Naive thymus-derived CD4-positive, alpha-beta T cell (primary cell): Measurements from ENCODE around the gene YES1. TPM values are rescaled to one million over a fixed set of nuclear protein-coding genes. Genes with fewer than 3 reads are reported as not detected.

Experiments used
- ATAC-seq: fragments of 150-1000 bp; cut with Tn5 transposase; 2 replicates; pipeline ENCODE4 v1.10.0; 2021; ENCODE audit warnings: mild to moderate bottlenecking, moderate library complexity
- CTCF ChIA-PET: fragments of 350-600 bp; sonication (Branson Sonifier 250); formaldehyde crosslinking; loops from one replicate; lab custom pipeline; 2021; ENCODE audit warnings: antibody characterized with exemption; lab: Charles Lee
- POLR2A ChIA-PET: fragments of 350-600 bp; sonication (Branson Sonifier 250); formaldehyde crosslinking; loops from one replicate; lab custom pipeline; 2021; ENCODE audit warnings: antibody characterized with exemption, inconsistent platforms; lab: Charles Lee
- DNase-seq, 9 donors: peaks; one replicate each; pipeline versions ENCODE4 v3.0.0 to v3.0.0-alpha.2; 2020 to 2022; ENCODE audit warnings: mixed read lengths in 1 of 9
- H3K27ac ChIP-seq: one replicate; pipeline ENCODE4 v1.7.0; 2013; ENCODE audit warnings: mild to moderate bottlenecking, low read depth, low read length, moderate library complexity
- H3K27me3 ChIP-seq, 2 donors: one replicate each; pipeline ENCODE4 v1.7.0; 2013; ENCODE audit warnings: low read length in 2 of 2, mild to moderate bottlenecking in 2 of 2, moderate library complexity in 2 of 2; ENCODE audit not compliant: control insufficient read depth in 2 of 2, insufficient read depth in 2 of 2
- H3K36me3 ChIP-seq, 3 experiments: 1 replicate in 2 of 3; 2 replicates in 1 of 3; pipeline ENCODE4 v1.7.0; 2013; ENCODE audit warnings: low read length in 3 of 3, mild to moderate bottlenecking in 3 of 3, moderate library complexity in 1 of 3; ENCODE audit not compliant: insufficient read depth in 3 of 3, control insufficient read depth in 2 of 3
- H3K4me1 ChIP-seq, 2 donors: one replicate each; pipeline ENCODE4 v1.7.0; 2013; ENCODE audit warnings: low read length in 2 of 2, mild to moderate bottlenecking in 2 of 2, moderate library complexity in 1 of 2; ENCODE audit not compliant: control insufficient read depth in 2 of 2, insufficient read depth in 2 of 2
- H3K4me3 ChIP-seq: 2 replicates; pipeline ENCODE4 v1.7.0; 2013; ENCODE audit warnings: mild to moderate bottlenecking, low read length
- H3K9me3 ChIP-seq, 3 experiments: 1 replicate in 2 of 3; 2 replicates in 1 of 3; pipeline ENCODE4 v1.7.0; 2013; ENCODE audit warnings: low read length in 3 of 3; ENCODE audit not compliant: control insufficient read depth in 2 of 3
- H3K27ac Mint-ChIP-seq, 9 donors: one replicate each; pipeline ENCODE4 v1.8.0; 2020 to 2022; ENCODE audit warnings: mixed read lengths in 9 of 9, mild to moderate bottlenecking in 8 of 9, moderate library complexity in 5 of 9, inconsistent platforms in 2 of 9
- H3K27me3 Mint-ChIP-seq, 5 donors: one replicate each; pipeline ENCODE4 v1.8.0; 2021 to 2022; ENCODE audit warnings: mixed read lengths in 5 of 5, mild to moderate bottlenecking in 1 of 5
- H3K36me3 Mint-ChIP-seq, 5 donors: one replicate each; pipeline ENCODE4 v1.8.0; 2020 to 2022; ENCODE audit warnings: mixed read lengths in 5 of 5, mild to moderate bottlenecking in 3 of 5, inconsistent platforms in 1 of 5
- H3K4me1 Mint-ChIP-seq, 7 donors: one replicate each; pipeline ENCODE4 v1.8.0; 2020 to 2022; ENCODE audit warnings: mixed read lengths in 7 of 7, mild to moderate bottlenecking in 3 of 7, inconsistent platforms in 1 of 7
- H3K4me3 Mint-ChIP-seq, 10 donors: one replicate each; pipeline ENCODE4 v1.8.0; 2020 to 2022; ENCODE audit warnings: mild to moderate bottlenecking in 10 of 10, mixed read lengths in 10 of 10, moderate library complexity in 6 of 10, inconsistent platforms in 2 of 10
- H3K9me3 Mint-ChIP-seq, 11 donors: one replicate each; pipeline ENCODE4 v1.8.0; 2020 to 2022; ENCODE audit warnings: mixed read lengths in 11 of 11, mild to moderate bottlenecking in 4 of 11, inconsistent platforms in 1 of 11, moderate library complexity in 1 of 11
- intact Hi-C, 2 donors: fragments of 100-400 bp; cut with micrococcal nuclease; formaldehyde crosslinking; loops; one replicate each; pipeline ENCODE4 v1.15.1; 2023
- polyA plus RNA-seq, 2 donors: library from polyadenylated mRNA; unstranded; fragments of 300-500 nt; fragmentation: Illumina TruSeq; gene quantifications; one replicate each; pipeline ENCODE4 v1.2.3, GENCODE V29; 2021
- total RNA-seq, 6 experiments: library from RNA in 5 of 6; stranded (reverse) in 5 of 6; gene quantifications; 1 replicate in 5 of 6; 2 replicates in 1 of 6; pipeline ENCODE4 v1.2.3 and lab custom pipeline; 2021 to 2026

The YES1 gene
- total and polyA plus RNA-seq, 7 experiments from 2014 or later: 0.66 to 15.8 (median 14.7) TPM

DNA sequence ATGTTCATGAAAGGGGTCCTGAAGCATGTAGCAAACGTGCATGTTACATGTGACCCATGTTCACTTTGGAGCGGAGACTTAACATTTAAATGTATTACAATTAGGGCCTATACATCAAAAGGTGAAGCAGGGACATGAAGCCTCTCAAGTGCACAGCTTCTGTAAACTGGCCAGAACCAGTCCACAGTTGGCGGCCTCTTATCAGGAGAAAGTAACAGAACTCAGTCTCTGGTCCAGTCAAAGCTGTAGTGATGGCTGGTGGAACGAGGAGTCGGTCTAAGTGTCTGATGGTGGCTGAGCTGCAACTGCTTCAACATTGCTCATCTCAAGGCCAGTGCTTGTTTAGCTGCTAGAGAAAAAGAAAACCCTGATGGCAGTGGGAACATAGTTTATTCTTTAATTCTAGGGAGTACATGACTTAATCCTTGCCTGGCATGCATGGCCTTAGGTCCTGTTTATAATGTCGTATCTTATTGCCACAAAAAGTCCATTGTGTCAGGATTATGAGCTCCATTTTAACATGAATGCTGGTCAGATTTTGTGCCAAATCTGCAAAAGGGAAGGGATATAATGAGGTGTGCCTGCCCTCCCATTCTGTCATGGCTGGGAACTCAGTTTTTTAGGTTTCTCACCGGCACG lies 22.2 kb upstream of the YES1 start:
- no peak for ATAC-seq
- H3K4me1 Mint-ChIP-seq: peaks cover 19 to 38% (median 28%) of the 10 kb centered on the region in 7 donors
- H3K27me3 ChIP-seq: no peaks in the 10 kb centered on the region

DNA sequence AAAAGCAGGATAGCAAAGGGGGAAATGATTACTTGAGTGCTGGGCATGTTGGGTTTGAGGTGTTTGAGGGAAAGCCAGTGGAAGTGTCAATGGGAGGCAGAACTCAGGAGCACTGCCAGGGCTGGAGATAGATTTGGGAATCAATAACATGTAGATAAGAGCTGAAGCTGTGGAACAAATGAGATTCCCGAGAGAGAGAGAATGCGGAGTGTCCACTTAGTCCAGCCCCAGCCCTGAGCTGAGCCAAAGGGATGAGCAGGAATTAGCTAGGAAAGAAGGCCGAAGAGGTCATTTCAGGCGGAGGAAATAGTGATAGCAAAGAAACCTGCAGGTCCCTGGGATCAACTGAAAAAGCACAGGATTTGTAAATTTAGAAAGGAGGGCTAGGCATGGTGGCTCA lies 21.2 kb upstream of the YES1 start:
- Histone ChIP-seq H3K4me1 (peaks cover 15 to 22% of the 10 kb centered on the region in 2 donors), H3K9me3 (no peaks in the 10 kb centered on the region), H3K27ac (no peak overlapping the region), H3K36me3 (no peaks in the 10 kb centered on the region), H3K4me3 (no peak overlapping the region), H3K27me3 (no peaks in the 10 kb centered on the region)
- intact Hi-C loops: loop anchor here in 1 of 2 donors (5.0 kb wide), 1 partner anchor 566 kb away; the partner anchor contains the start of gene THOC1
- Mint-ChIP-seq H3K9me3 (no peaks in the 10 kb centered on the region), H3K4me1 (peaks cover 18 to 35% (median 27%) of the 10 kb centered on the region in 7 donors), H3K27me3 (peaks cover 0 to 14% (median 0%) of the 10 kb centered on the region in 5 donors), H3K4me3 (no peak overlapping the region), H3K36me3 (no peaks in the 10 kb centered on the region), H3K27ac (peak overlapping the region in 2 of 9 donors; percentile 5 to 21)
- DNase-seq (no peak), ATAC-seq (no peak)
- CTCF ChIA-PET: interaction anchor here (0.9 to 7.7 kb wide), 3 partner anchors 8 to 208 kb away, joined by 3 to 131 read pairs (median 4); no protein-coding TSS in a partner anchor
- POLR2A ChIA-PET: no interaction called here

More for the DNA sequence above, 22.2 kb upstream of the YES1 start:
- Histone ChIP-seq H3K36me3 (no peaks in the 10 kb centered on the region), H3K4me3 (no peak overlapping the region), H3K27ac (no peak overlapping the region), H3K9me3 (no peaks in the 10 kb centered on the region), H3K4me1 (peaks cover 15 to 24% of the 10 kb centered on the region in 2 donors)
- no peak overlapping the region for H3K4me3 Mint-ChIP-seq
- peak overlapping the region in 2 of 9 donors; percentile 16 to 68 for H3K27ac Mint-ChIP-seq
- no peaks in the 10 kb centered on the region for H3K36me3 Mint-ChIP-seq
- POLR2A ChIA-PET: no interaction called here
- intact Hi-C loops: loop anchor here in 1 of 2 donors (5.0 kb wide), 1 partner anchor 567 kb away; the partner anchor contains the start of gene THOC1
- H3K9me3 Mint-ChIP-seq: no peaks in the 10 kb centered on the region
- CTCF ChIA-PET: interaction anchor here (0.6 to 7.7 kb wide), 5 partner anchors 7 to 668 kb away, joined by 3 to 131 read pairs (median 4); no protein-coding TSS in a partner anchor
- DNase-seq: no peak
- peaks cover 0 to 14% (median 0%) of the 10 kb centered on the region in 5 donors for H3K27me3 Mint-ChIP-seq

DNA sequence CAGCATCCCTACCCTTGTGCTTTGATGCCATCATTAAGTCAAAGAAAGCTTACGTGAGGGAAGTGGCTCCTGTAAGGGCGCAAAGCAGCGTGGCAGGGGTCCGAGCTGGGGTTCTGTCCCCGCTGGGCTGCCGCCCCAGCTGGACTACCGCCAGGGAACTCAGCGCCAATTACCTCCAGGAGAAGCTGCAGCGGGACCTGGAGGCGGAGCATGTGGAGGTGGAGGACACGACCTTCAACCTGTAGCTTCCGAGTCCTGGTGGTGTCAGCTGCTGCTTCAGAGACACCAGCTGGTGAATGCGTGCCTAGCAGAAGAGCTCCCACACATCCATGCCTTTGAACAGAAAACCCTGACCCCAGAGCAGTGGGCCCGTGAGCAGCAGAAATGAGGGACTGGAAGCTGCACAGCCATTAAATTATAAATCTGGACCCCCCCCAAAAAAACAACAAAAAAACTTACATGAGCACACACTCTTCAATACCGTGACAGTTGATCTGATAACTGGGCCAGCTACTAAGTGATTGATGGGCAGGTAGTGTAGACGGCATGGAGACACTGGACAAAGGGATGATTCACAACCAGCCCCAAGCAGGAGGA lies 20.1 kb upstream of the YES1 start:
- ChIA-PET POLR2A (interaction anchor here (1.6 to 3.7 kb wide), 3 partner anchors 17 to 92 kb away, joined by 6 to 76 read pairs (median 7); partner anchors contain the start of gene YES1), CTCF (interaction anchor here (0.6 to 7.7 kb wide), 13 partner anchors 8 to 208 kb away, joined by 3 to 131 read pairs (median 6); partner anchors contain the start of genes ENOSF1 and YES1)
- Mint-ChIP-seq H3K36me3 (no peaks in the 10 kb centered on the region), H3K9me3 (no peaks in the 10 kb centered on the region), H3K27me3 (peaks cover 0 to 10% (median 0%) of the 10 kb centered on the region in 5 donors), H3K27ac (peak overlapping the region in 4 of 9 donors; percentile 5 to 86 (median 66)), H3K4me3 (peak overlapping the region in 1 of 10 donors; percentile 11), H3K4me1 (peaks cover 15 to 35% (median 28%) of the 10 kb centered on the region in 7 donors)
- Histone ChIP-seq H3K27ac (no peak overlapping the region), H3K4me1 (peaks cover 15 to 22% of the 10 kb centered on the region in 2 donors), H3K36me3 (no peaks in the 10 kb centered on the region), H3K4me3 (no peak overlapping the region), H3K9me3 (no peaks in the 10 kb centered on the region), H3K27me3 (no peaks in the 10 kb centered on the region)
- ATAC-seq (peak; percentile 24), DNase-seq (peak in 7 of 9 donors; percentile 19 to 45 (median 28))
- intact Hi-C loops: loop anchor here in 1 of 2 donors (5.0 kb wide), 1 partner anchor 565 kb away; the partner anchor contains the start of gene THOC1

DNA sequence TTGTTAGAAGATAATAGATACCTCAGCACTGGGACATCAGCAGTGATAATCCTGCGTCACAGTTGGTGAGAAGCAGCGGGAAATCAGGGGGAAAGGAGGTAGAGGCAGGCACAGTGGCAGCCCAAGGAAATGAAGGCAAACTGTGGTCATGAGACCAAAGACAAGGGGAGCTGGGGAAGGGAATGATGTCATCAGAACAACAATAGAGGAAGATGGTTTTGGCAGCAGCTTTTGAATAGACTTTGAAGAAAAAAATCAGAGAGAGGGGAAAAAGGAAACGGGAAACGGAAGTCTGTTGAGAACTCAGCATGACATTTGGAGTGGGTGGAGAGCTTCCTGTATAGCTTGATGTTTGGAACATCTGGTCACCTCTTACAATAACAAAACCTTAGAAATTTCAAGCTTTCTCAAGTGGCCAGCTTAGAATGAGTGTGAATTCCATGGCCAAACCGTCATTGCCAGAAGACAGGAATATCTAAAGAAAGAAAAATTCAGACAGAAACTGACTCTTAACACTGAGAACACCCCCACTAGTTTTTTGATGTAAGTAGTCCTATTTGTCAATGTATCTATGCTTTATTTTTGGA lies 18.4 kb upstream of the YES1 start:
- intact Hi-C loops: loop anchor here (1.0 to 5.0 kb wide), 4 partner anchors 17 to 563 kb away; partner anchors contain the start of genes ENOSF1 (in 2 of the 2) and THOC1 (in 1 of the 2)
- no peaks in the 10 kb centered on the region for H3K27me3 ChIP-seq
- ChIA-PET CTCF (interaction anchor here (0.7 to 7.7 kb wide), 21 partner anchors 9 to 562 kb away, joined by 3 to 131 read pairs (median 4); partner anchors contain the start of genes ENOSF1, THOC1 and YES1), POLR2A (interaction anchor here (0.6 to 3.7 kb wide), 14 partner anchors 9 to 137 kb away, joined by 3 to 76 read pairs (median 5); partner anchors contain the start of genes ENOSF1 and YES1)
- peaks cover 0 to 11% (median 0%) of the 10 kb centered on the region in 5 donors for H3K27me3 Mint-ChIP-seq
- no peaks in the 10 kb centered on the region for H3K36me3 Mint-ChIP-seq
- no peaks in the 10 kb centered on the region for H3K9me3 ChIP-seq
- ATAC-seq: peak; percentile 89
- peaks cover 15 to 22% of the 10 kb centered on the region in 2 donors for H3K4me1 ChIP-seq
- H3K27ac ChIP-seq: peak overlapping the region; percentile 54
- H3K36me3 ChIP-seq: no peaks in the 10 kb centered on the region
- peak overlapping the region; percentile 6 for H3K4me3 ChIP-seq
- H3K9me3 Mint-ChIP-seq: no peaks in the 10 kb centered on the region
- peak overlapping the region; percentile 32 to 91 (median 77) for H3K27ac Mint-ChIP-seq
- DNase-seq: peak in 7 of 9 donors; percentile 74 to 88 (median 85)
- peaks cover 10 to 40% (median 36%) of the 10 kb centered on the region in 7 donors for H3K4me1 Mint-ChIP-seq
- peak overlapping the region; percentile 44 to 77 (median 66) for H3K4me3 Mint-ChIP-seq

DNA sequence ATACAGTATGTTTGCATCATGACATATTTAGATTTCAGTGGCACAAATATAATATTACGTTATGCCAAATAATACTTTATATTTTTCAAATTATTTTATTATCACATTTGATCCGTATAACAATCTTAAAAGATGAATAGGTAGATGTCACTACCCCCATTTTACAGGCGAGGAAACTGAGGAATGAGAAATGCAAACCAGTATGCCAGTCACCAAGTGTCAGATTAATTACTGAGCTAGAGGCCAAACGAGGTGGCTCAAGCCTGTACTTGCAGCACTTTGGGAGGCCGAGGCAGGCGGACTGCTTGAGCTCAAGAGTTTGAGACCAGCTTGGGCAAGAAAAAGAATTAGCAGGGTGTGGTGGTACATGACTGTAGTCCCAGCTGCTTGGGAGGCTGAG lies 17.4 kb upstream of the YES1 start:
- intact Hi-C loops: no loop called here
- DNase-seq: no peak
- H3K36me3 ChIP-seq: no peaks in the 10 kb centered on the region
- H3K4me1 ChIP-seq: peaks cover 15 to 22% of the 10 kb centered on the region in 2 donors
- no peak for ATAC-seq
- H3K27ac ChIP-seq: no peak overlapping the region
- ChIA-PET CTCF (interaction anchor here (0.7 to 7.7 kb wide), 8 partner anchors 9 to 87 kb away, joined by 3 to 131 read pairs (median 14); partner anchors contain the start of gene YES1), POLR2A (interaction anchor here (1.5 to 3.7 kb wide), 5 partner anchors 8 to 116 kb away, joined by 4 to 76 read pairs (median 12); partner anchors contain the start of genes ENOSF1 and YES1)
- Mint-ChIP-seq H3K4me3 (peak overlapping the region in 2 of 10 donors; percentile 23 to 72), H3K27me3 (peaks cover 0 to 14% (median 0%) of the 10 kb centered on the region in 5 donors), H3K9me3 (no peaks in the 10 kb centered on the region), H3K27ac (peak overlapping the region in 4 of 9 donors; percentile 4 to 83 (median 38)), H3K36me3 (no peaks in the 10 kb centered on the region), H3K4me1 (peaks cover 10 to 40% (median 36%) of the 10 kb centered on the region in 7 donors)
- H3K9me3 ChIP-seq: no peaks in the 10 kb centered on the region
- no peaks in the 10 kb centered on the region for H3K27me3 ChIP-seq
- no peak overlapping the region for H3K4me3 ChIP-seq
